Neural progenitor cell (in vitro differentiated cells): Measurements from ENCODE around the gene ANKS1B. TPM values are rescaled to one million over a fixed set of nuclear protein-coding genes. Genes with fewer than 3 reads are reported as not detected.

Experiments used
- DNase-seq: peaks from one replicate; pipeline ENCODE4 v3.0.0-alpha.2; 2016; ENCODE audit warnings: low spot score
- H2AFZ ChIP-seq: fragments of 200-600 bp; sonication (generic); replicated peaks from 2 replicates; pipeline ENCODE4 v1.6.1; 2016; ENCODE audit warnings: antibody characterized with exemption
- H3F3A ChIP-seq: fragments of 200-600 bp; sonication (generic); 2 replicates; pipeline ENCODE4 v1.6.1; 2016; ENCODE audit warnings: antibody characterized with exemption, low read depth
- H3K27ac ChIP-seq: fragments of 200-600 bp; sonication (generic); 2 replicates; pipeline ENCODE4 v1.5.1; 2016; ENCODE audit warnings: mild to moderate bottlenecking
- H3K27me3 ChIP-seq: fragments of 200-600 bp; sonication (generic); 2 replicates; pipeline ENCODE4 v1.6.1; 2016; ENCODE audit warnings: mild to moderate bottlenecking, moderate library complexity
- H3K36me3 ChIP-seq: fragments of 200-600 bp; sonication (generic); 2 replicates; pipeline ENCODE4 v1.5.1; 2016
- H3K4me1 ChIP-seq: fragments of 200-600 bp; sonication (generic); 2 replicates; pipeline ENCODE4 v1.6.1; 2016; ENCODE audit warnings: mixed run types
- H3K4me2 ChIP-seq: fragments of 200-600 bp; sonication (generic); 2 replicates; pipeline ENCODE4 v1.6.1; 2016
- H3K4me3 ChIP-seq: fragments of 200-600 bp; sonication (generic); 2 replicates; pipeline ENCODE4 v1.5.1; 2016
- H3K79me2 ChIP-seq: fragments of 200-600 bp; sonication (generic); 2 replicates; pipeline ENCODE4 v1.6.1; 2016; ENCODE audit warnings: low read depth
- H3K9ac ChIP-seq: fragments of 200-600 bp; sonication (generic); 2 replicates; pipeline ENCODE4 v1.6.1; 2016
- H3K9me3 ChIP-seq: fragments of 200-600 bp; sonication (generic); 2 replicates; pipeline ENCODE4 v1.5.1; 2016; ENCODE audit warnings: low read depth
- H4K20me1 ChIP-seq: fragments of 200-600 bp; sonication (generic); 2 replicates; pipeline ENCODE4 v1.6.1; 2016; ENCODE audit warnings: low read depth
- H3K27ac Mint-ChIP-seq: 3 replicates; pipeline ENCODE4 v1.8.0; 2021; ENCODE audit warnings: mixed read lengths
- H3K27me3 Mint-ChIP-seq: 2 replicates; pipeline ENCODE4 v1.8.0; 2022; ENCODE audit warnings: low read depth, mild to moderate bottlenecking, inconsistent platforms, moderate library complexity, mixed read lengths; ENCODE audit not compliant: insufficient read depth
- H3K36me3 Mint-ChIP-seq: 3 replicates; pipeline ENCODE4 v1.8.0; 2021; ENCODE audit warnings: mixed read lengths
- H3K4me1 Mint-ChIP-seq: 3 replicates; pipeline ENCODE4 v1.8.0; 2021; ENCODE audit warnings: mixed read lengths
- H3K4me3 Mint-ChIP-seq: 3 replicates; pipeline ENCODE4 v1.8.0; 2021; ENCODE audit warnings: mild to moderate bottlenecking, moderate library complexity, mixed read lengths
- H3K9me3 Mint-ChIP-seq: 3 replicates; pipeline ENCODE4 v1.8.0; 2020; ENCODE audit warnings: mixed read lengths
- EZH2 ChIP-seq: fragments of 200-600 bp; sonication (generic); IDR thresholded peaks from 2 replicates; pipeline ENCODE4 v1.6.1; 2017; ENCODE audit warnings: antibody characterized with exemption, mild to moderate bottlenecking, moderate library complexity
- EZH2phosphoT487 ChIP-seq: fragments of 200-600 bp; sonication (generic); IDR thresholded peaks from 2 replicates; pipeline ENCODE4 v1.6.1; 2017; ENCODE audit warnings: antibody characterized with exemption
- total RNA-seq: library from RNA; depleted of rRNA; stranded (reverse); fragments of >200 nt; gene quantifications from 2 replicates; pipeline ENCODE4 v1.2.3, GENCODE V29; 2015; ENCODE audit warnings: low replicate concordance
- TF ChIP-seq, protein P1 (sequence below): fragments of 200-600 bp; sonication (generic); IDR thresholded peaks from 2 replicates; pipeline ENCODE4 v1.5.1; 2017; ENCODE audit warnings: antibody characterized with exemption, mild to moderate bottlenecking

Gene ANKS1B
- total RNA-seq, 1 donor from 2014 or later: 7.9 TPM

DNA sequence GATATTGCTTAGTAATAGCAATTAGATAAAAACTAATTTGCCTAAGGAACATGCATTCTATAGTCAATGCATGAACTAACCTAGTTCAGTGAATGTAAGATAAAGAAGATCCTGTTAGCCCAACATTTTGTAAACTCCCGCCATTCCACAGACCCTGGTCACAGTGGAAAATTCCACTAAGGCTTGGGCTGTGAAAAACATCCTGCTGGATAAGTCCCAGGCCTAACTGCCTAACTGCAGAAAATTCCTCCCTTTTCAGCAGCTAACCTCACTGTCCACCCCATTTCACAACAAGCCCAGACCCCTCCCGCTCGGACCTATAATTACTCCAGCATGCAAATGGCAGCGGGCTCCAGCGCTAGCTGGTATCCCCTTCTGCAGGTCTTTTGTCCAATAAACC is 435.1 kb downstream of the ANKS1B start:
- Histone ChIP-seq H2AFZ (no peak overlapping the region), H3K4me1 (peaks cover 8% of the 10 kb centered on the region), H3K79me2 (no peaks in the 10 kb centered on the region), H4K20me1 (no peaks in the 10 kb centered on the region), H3K9ac (no peak overlapping the region), H3K27me3 (no peaks in the 10 kb centered on the region), H3F3A (no peaks in the 10 kb centered on the region), H3K36me3 (no peaks in the 10 kb centered on the region), H3K9me3 (no peaks in the 10 kb centered on the region), H3K4me2 (no peak overlapping the region), H3K27ac (no peak overlapping the region), H3K4me3 (no peak overlapping the region)
- TF ChIP-seq, protein P1, sequence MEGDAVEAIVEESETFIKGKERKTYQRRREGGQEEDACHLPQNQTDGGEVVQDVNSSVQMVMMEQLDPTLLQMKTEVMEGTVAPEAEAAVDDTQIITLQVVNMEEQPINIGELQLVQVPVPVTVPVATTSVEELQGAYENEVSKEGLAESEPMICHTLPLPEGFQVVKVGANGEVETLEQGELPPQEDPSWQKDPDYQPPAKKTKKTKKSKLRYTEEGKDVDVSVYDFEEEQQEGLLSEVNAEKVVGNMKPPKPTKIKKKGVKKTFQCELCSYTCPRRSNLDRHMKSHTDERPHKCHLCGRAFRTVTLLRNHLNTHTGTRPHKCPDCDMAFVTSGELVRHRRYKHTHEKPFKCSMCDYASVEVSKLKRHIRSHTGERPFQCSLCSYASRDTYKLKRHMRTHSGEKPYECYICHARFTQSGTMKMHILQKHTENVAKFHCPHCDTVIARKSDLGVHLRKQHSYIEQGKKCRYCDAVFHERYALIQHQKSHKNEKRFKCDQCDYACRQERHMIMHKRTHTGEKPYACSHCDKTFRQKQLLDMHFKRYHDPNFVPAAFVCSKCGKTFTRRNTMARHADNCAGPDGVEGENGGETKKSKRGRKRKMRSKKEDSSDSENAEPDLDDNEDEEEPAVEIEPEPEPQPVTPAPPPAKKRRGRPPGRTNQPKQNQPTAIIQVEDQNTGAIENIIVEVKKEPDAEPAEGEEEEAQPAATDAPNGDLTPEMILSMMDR: no peak
- no peak for TF ChIP-seq EZH2phosphoT487
- TF ChIP-seq EZH2: no peak
- H3K27me3 Mint-ChIP-seq: peaks cover 2% of the 10 kb centered on the region
- H3K4me1 Mint-ChIP-seq: peaks cover 5% of the 10 kb centered on the region
- peak; percentile 7 for DNase-seq
- H3K27ac Mint-ChIP-seq: no peak overlapping the region
- H3K36me3 Mint-ChIP-seq: no peaks in the 10 kb centered on the region
- no peak overlapping the region for H3K4me3 Mint-ChIP-seq
- H3K9me3 Mint-ChIP-seq: no peaks in the 10 kb centered on the region

DNA sequence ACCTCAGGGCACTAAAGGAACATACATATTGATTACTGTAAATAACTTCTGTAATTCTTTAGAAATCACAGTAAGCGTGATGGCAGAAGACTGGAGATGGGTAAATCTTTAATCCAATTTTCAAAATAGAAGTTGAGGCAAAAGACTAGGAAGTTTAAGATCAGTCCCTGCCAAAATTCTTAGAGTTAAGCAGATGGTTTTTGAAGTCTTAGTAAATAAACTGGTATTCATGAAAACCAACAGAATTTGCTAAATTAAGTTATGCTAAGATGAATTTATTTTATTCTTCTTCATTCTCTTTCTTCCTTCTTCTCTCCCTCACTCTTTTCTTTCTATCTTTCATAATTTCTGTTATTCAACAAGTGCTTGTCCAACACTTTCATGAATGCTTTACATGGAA is 435.5 kb downstream of the ANKS1B start:
- Mint-ChIP-seq H3K9me3 (no peaks in the 10 kb centered on the region), H3K4me3 (no peak overlapping the region), H3K36me3 (no peaks in the 10 kb centered on the region), H3K4me1 (peaks cover 5% of the 10 kb centered on the region), H3K27me3 (peaks cover 2% of the 10 kb centered on the region), H3K27ac (no peak overlapping the region)
- no peaks in the 10 kb centered on the region for H3K79me2 ChIP-seq
- H3K27me3 ChIP-seq: no peaks in the 10 kb centered on the region
- DNase-seq: no peak
- no peak overlapping the region for H3K27ac ChIP-seq
- H3K4me2 ChIP-seq: no peak overlapping the region
- no peaks in the 10 kb centered on the region for H3K9me3 ChIP-seq
- H2AFZ ChIP-seq: no peak overlapping the region
- TF ChIP-seq EZH2phosphoT487 (no peak), EZH2 (no peak)
- TF ChIP-seq, protein P1: no peak
- H3K9ac ChIP-seq: no peak overlapping the region
- H3K36me3 ChIP-seq: no peaks in the 10 kb centered on the region
- H3F3A ChIP-seq: no peaks in the 10 kb centered on the region
- H3K4me1 ChIP-seq: peaks cover 8% of the 10 kb centered on the region
- no peaks in the 10 kb centered on the region for H4K20me1 ChIP-seq
- no peak overlapping the region for H3K4me3 ChIP-seq

DNA sequence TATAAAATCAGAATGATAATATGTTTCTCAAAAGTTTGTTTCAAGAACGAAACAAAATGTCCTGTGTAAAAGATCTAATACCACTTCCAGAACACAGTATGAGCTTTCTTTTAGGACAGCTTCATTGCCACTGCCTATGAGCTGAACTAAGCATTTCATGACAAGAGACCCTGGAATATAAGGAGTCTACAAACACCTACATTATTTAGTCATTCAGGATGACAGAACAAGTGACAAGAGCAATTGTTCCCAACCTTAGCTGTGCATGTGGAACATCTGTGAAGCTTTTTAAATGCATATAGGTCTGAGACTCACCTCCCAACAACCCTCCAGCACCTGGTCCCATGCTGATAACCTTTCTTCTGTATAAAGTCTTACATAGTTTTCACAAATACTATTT is 440.3 kb downstream of the ANKS1B start:
- H3K4me1 Mint-ChIP-seq: peaks cover 5% of the 10 kb centered on the region

More for the DNA sequence above, 440.3 kb downstream of the ANKS1B start:
- no peak overlapping the region for H3K4me3 ChIP-seq
- H3K27me3 ChIP-seq: no peaks in the 10 kb centered on the region
- no peak overlapping the region for H3K27ac ChIP-seq
- H2AFZ ChIP-seq: no peak overlapping the region
- H3K36me3 ChIP-seq: no peaks in the 10 kb centered on the region
- Mint-ChIP-seq H3K27ac (no peak overlapping the region), H3K4me3 (no peak overlapping the region), H3K27me3 (no peaks in the 10 kb centered on the region), H3K36me3 (no peaks in the 10 kb centered on the region), H3K9me3 (peaks cover 4% of the 10 kb centered on the region)
- no peak for DNase-seq
- peaks cover 8% of the 10 kb centered on the region for H3K4me1 ChIP-seq
- no peaks in the 10 kb centered on the region for H3K79me2 ChIP-seq
- TF ChIP-seq EZH2phosphoT487 (no peak), EZH2 (no peak)
- TF ChIP-seq, protein P1: no peak
- no peaks in the 10 kb centered on the region for H4K20me1 ChIP-seq
- no peaks in the 10 kb centered on the region for H3K9me3 ChIP-seq
- no peaks in the 10 kb centered on the region for H3F3A ChIP-seq
- H3K4me2 ChIP-seq: no peak overlapping the region
- H3K9ac ChIP-seq: no peak overlapping the region
